ENCODE measurements around the gene BBS2. TPM values are rescaled to one million over a fixed set of nuclear protein-coding genes. Genes with fewer than 3 reads are reported as not detected.

BBS2 gene
- total and polyA plus RNA-seq, 10 donors = 22.9 to 70.3 (median 50.4) TPM

DNA sequence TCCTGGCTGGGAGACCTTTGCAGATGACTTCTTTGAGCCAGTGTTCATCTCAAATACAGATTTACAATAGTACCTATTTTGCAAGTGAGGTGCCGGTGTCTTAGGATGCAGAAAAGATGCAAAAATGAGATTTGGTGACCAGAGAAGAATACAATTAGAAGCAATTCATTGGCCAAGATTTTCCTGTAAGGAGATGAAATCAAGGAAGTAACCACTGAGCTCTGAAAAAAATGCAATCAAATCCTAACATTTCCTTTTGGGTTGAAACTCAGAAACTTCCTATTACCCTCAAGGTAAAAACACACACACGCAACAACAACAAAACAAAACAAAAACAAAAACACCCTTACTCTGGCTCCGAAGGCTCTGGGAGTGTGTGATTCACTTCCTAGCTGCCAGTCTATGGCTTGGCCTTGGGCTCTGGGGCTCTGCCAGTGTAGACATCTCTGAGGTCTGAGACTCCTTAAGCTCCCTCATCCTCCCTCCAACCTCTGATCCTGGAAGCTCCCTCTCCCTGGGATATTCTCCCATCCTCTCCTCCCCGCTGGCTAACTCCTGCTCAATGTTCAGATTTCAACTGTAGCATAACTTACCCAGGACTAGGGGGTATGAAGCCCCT, 28.2 kb upstream of the BBS2 start:
- Histone ChIP-seq H3K36me3 (no peaks in the 10 kb centered on the region), H3K27me3 (replicated peaks in 1 of 7) (no peaks in the 10 kb centered on the region), H3K27ac (no peak overlapping the region), H3K9me3 (no peaks in the 10 kb centered on the region), H3K4me1 (peaks cover 6 to 27% (median 14%) of the 10 kb centered on the region in 6 donors), H3K4me3 (no peak overlapping the region)
- 68 to 77% (median 73%) methylated on average over 4 of the region's 4 CpGs for WGBS, 5 donors
- DNase-seq = no peak
- intact Hi-C loops (cut with DNase I; ENCODE audit: low total_unique reads) = no loop called here
- TF ChIP-seq POLR2A (IDR thresholded peaks at IDR 0.05) (no peak), POLR2AphosphoS5 (IDR thresholded peaks at IDR 0.05) (no peak)
- TF ChIP-seq, protein P1, sequence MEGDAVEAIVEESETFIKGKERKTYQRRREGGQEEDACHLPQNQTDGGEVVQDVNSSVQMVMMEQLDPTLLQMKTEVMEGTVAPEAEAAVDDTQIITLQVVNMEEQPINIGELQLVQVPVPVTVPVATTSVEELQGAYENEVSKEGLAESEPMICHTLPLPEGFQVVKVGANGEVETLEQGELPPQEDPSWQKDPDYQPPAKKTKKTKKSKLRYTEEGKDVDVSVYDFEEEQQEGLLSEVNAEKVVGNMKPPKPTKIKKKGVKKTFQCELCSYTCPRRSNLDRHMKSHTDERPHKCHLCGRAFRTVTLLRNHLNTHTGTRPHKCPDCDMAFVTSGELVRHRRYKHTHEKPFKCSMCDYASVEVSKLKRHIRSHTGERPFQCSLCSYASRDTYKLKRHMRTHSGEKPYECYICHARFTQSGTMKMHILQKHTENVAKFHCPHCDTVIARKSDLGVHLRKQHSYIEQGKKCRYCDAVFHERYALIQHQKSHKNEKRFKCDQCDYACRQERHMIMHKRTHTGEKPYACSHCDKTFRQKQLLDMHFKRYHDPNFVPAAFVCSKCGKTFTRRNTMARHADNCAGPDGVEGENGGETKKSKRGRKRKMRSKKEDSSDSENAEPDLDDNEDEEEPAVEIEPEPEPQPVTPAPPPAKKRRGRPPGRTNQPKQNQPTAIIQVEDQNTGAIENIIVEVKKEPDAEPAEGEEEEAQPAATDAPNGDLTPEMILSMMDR (IDR thresholded peaks at IDR 0.05 in 8 of 11, conservative IDR thresholded peaks at IDR 0.05 in 3 of 11) = no peak

DNA sequence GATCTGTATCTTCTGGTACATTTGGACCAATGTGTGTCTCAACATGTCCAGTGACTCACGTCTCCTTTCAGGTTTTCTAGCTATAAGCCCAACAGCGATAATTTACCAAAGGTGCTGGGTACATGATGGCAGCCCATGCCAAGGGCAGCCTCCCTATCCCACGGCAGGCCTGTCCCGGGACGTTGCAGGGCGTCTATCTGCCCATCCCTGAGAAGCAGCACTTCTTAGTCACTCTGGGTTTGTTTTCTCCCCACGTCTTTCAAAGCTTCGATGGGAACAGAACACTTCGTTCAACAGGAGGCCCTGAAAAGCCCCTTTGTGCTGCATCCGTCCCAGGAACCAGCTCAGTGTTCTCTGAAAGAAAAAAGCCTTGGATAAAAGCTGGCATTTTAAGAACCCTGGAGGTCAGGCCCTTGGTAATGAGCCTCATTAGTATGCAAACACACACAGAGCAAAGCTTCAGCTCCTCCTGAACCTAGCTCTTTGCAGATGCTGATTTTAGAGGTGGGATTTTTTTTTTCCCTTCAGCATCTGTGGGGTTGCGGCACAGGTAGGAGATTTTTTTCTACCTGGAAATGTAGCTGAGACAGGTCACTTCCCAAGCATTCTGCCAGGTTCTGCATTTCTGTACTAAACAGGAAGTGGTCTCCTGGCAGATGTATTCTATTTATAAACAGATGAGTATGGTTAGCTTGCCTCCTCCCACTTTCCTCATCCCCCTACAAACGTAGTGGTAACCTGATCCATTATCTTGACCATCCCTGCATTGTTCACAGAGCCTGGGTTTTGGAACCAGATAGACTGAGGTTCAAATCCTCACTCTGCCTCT, 27.5 kb upstream of the BBS2 start:
- Histone ChIP-seq H3K9me3 (no peaks in the 10 kb centered on the region), H3K4me3 (no peak overlapping the region), H3K27ac (peak overlapping the region in 1 of 8 donors; percentile 18), H3K27me3 (replicated peaks in 1 of 7) (no peaks in the 10 kb centered on the region), H3K36me3 (no peaks in the 10 kb centered on the region), H3K4me1 (peaks cover 6 to 26% (median 14%) of the 10 kb centered on the region in 6 donors)
- TF ChIP-seq, protein P1 (IDR thresholded peaks at IDR 0.05 in 8 of 11, conservative IDR thresholded peaks at IDR 0.05 in 3 of 11) = no peak
- TF ChIP-seq POLR2A (IDR thresholded peaks at IDR 0.05) (no peak), POLR2AphosphoS5 (IDR thresholded peaks at IDR 0.05) (no peak)
- intact Hi-C loops (cut with DNase I; ENCODE audit: low total_unique reads) = no loop called here
- 47 to 64% (median 57%) methylated on average over 12 of the region's 12 CpGs for WGBS, 5 donors
- DNase-seq = no peak

DNA sequence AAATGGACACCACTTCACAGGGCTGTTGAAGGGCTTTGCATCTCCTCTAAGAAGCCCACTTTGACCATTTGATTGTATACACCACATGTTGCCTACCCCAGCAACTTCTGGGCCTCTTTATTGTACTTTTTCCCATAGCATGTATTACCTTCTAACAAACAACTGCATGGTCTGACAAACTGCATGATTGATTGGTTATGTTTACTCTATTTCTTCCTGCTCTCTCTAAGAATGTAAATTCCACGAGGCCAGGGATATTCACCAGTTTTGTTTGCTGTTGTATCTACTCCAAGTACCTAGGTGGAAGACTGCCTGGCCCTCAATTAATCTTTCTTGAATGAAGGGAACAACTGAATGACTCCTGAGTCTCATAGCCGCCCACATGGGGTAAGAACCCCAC, 22.2 kb upstream of the BBS2 start:
- Histone ChIP-seq H3K27ac (no peak overlapping the region), H3K9me3 (no peaks in the 10 kb centered on the region), H3K27me3 (replicated peaks in 1 of 7) (peaks cover 0 to 19% (median 0%) of the 10 kb centered on the region in 7 donors), H3K36me3 (no peaks in the 10 kb centered on the region), H3K4me1 (peaks cover 0 to 3% (median under 1%) of the 10 kb centered on the region in 6 donors), H3K4me3 (no peak overlapping the region)
- intact Hi-C loops (cut with DNase I; ENCODE audit: low total_unique reads) = no loop called here
- WGBS, 5 donors = 18 to 54% (median 24%) methylated on average over 2 of the region's 2 CpGs
- DNase-seq = no peak
- TF ChIP-seq POLR2A (IDR thresholded peaks at IDR 0.05) = no peak
- TF ChIP-seq, protein P1 (IDR thresholded peaks at IDR 0.05 in 8 of 11, conservative IDR thresholded peaks at IDR 0.05 in 3 of 11) = no peak
- no peak for TF ChIP-seq POLR2AphosphoS5 (IDR thresholded peaks at IDR 0.05)

DNA sequence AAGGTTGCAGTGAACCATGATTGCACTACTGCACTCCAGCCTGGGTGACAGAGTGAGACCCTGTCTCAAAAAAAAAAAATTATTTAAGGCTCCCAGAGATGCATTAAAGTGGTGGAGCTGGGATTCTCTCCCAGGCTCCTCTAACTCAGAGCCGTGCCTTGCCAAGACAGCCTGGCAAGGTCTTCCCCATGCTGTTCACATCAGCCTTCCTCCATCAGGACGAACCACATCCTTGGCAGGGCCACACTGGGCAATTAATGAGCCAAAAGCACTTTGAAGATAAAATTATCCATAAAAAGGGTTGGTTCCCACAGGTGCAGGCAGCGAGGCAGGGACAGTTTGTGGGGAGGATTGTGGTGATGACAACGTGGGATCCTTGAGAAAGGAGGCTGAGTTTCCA, 19.8 kb upstream of the BBS2 start:
- intact Hi-C loops (cut with DNase I; ENCODE audit: low total_unique reads) = no loop called here
- H3K36me3 ChIP-seq = no peaks in the 10 kb centered on the region
- H3K27ac ChIP-seq = peak overlapping the region in 7 of 8 donors; percentile 15 to 74 (median 38)
- TF ChIP-seq, protein P1 (IDR thresholded peaks at IDR 0.05 in 8 of 11, conservative IDR thresholded peaks at IDR 0.05 in 3 of 11) = no peak
- TF ChIP-seq POLR2AphosphoS5 (IDR thresholded peaks at IDR 0.05) = no peak
- no peak for TF ChIP-seq POLR2A (IDR thresholded peaks at IDR 0.05)
- WGBS, 5 donors = 43 to 74% (median 58%) methylated on average over 4 of the region's 4 CpGs
- no peak for DNase-seq
- no peak overlapping the region for H3K4me3 ChIP-seq
- H3K4me1 ChIP-seq = no peaks in the 10 kb centered on the region
- no peaks in the 10 kb centered on the region for H3K9me3 ChIP-seq
- peaks cover 0 to 30% (median 4%) of the 10 kb centered on the region in 7 donors for H3K27me3 ChIP-seq (replicated peaks in 1 of 7)
